HCT116 (cell line): ENCODE data around the gene TGOLN2. TPM values are rescaled to one million over a fixed set of nuclear protein-coding genes. Genes with fewer than 3 reads are reported as not detected.

Experiments used
- ATAC-seq: fragments of 200-7000 bp; cut with Tn5 transposase; 2 replicates; pipeline ENCODE4 v1.9.1; 2020; ENCODE audit warnings: mild to moderate bottlenecking, moderate library complexity
- BruUV-seq: library from RNA; stranded (reverse); fragments of 400-500 nt; replicated peaks from 2 replicates; lab custom pipeline; 2021; lab: Mats Ljungman, UMichigan
- CTCF ChIA-PET: fragments of 300-600 bp; sonication (Branson Sonifier 250); formaldehyde crosslinking; loops from one replicate; lab custom pipeline; 2021; ENCODE audit warnings: antibody characterized with exemption; lab: Charles Lee
- POLR2A ChIA-PET: fragments of 300-600, 350-600 bp; sonication (Branson Sonifier 250); formaldehyde crosslinking; loops from one replicate; lab custom pipeline; 2021; ENCODE audit warnings: antibody characterized with exemption; lab: Charles Lee
- RAD21 ChIA-PET, 2 experiments: fragments of 300-600 bp; sonication (Branson Sonifier 250); formaldehyde crosslinking; loops; one replicate each; lab custom pipeline; 2023; ENCODE audit warnings: low total read pairs in 2 of 2; ENCODE audit not compliant: uncharacterized antibody in 2 of 2, unreplicated experiment in 2 of 2, low non-redundant PET in 1 of 2; lab: Charles Lee
- DNase-seq: peaks from one replicate; pipeline ENCODE4 v3.0.0-alpha.2; 2010; ENCODE audit warnings: low read depth, low spot score
- H2AFZ ChIP-seq: fragments of 200-600 bp; shearing (Covaris generic), sonication (generic); 2 replicates; pipeline ENCODE4 v1.6.1; 2017; ENCODE audit warnings: low read depth, mixed run types, mixed read lengths, antibody characterized with exemption, low read length; ENCODE audit not compliant: poor library complexity, severe bottlenecking
- H3K27ac ChIP-seq: 2 replicates; pipeline ENCODE4 v1.5.1; 2012; ENCODE audit warnings: low read depth, low read length
- H3K27me3 ChIP-seq: fragments of 200-600 bp; sonication (generic); 2 replicates; pipeline ENCODE4 v1.6.1; 2016; ENCODE audit warnings: mixed run types, low read length, mixed read lengths; ENCODE audit not compliant: insufficient read depth
- H3K36me3 ChIP-seq, 2 experiments: fragments of 200-500 bp in 1 of 2; fragments of 200-600 bp in 1 of 2; sonication (Bioruptor generic) in 1 of 2; sonication (generic) in 1 of 2; 2 replicates each; pipeline versions ENCODE4 v1.5.1 to v1.6.1; 2014 to 2016; ENCODE audit warnings: low read length in 2 of 2, inconsistent platforms in 1 of 2, mixed read lengths in 1 of 2, mixed run types in 1 of 2; ENCODE audit not compliant: insufficient read depth in 2 of 2, control insufficient read depth in 1 of 2
- H3K4me1 ChIP-seq, 2 experiments: fragments of 200-600 bp in 1 of 2; sonication (generic) in 1 of 2; 2 replicates each; pipeline versions ENCODE4 v1.5.1 to v1.6.1; 2012 to 2017; ENCODE audit warnings: low read length in 2 of 2, inconsistent platforms in 1 of 2, mild to moderate bottlenecking in 1 of 2, mixed read lengths in 1 of 2, mixed run types in 1 of 2, moderate library complexity in 1 of 2; ENCODE audit not compliant: insufficient read depth in 2 of 2, control insufficient read depth in 1 of 2
- H3K4me2 ChIP-seq: fragments of 200-600 bp; sonication (generic); 2 replicates; pipeline ENCODE4 v1.6.1; 2017; ENCODE audit warnings: mixed run types, low read length, mixed read lengths
- H3K4me3 ChIP-seq, 2 experiments: fragments of 200-600 bp in 1 of 2; sonication (generic) in 1 of 2; replicated peaks in 1 of 2; 2 replicates each; pipeline ENCODE4 v1.5.1; 2011 to 2016; ENCODE audit warnings: low read length in 2 of 2, control low read depth in 1 of 2, low read depth in 1 of 2, mild to moderate bottlenecking in 1 of 2, mixed read lengths in 1 of 2, mixed run types in 1 of 2
- H3K79me2 ChIP-seq: fragments of 200-600 bp; sonication (generic); 2 replicates; pipeline ENCODE4 v1.6.1; 2017; ENCODE audit warnings: mild to moderate bottlenecking, mixed run types, low read length, moderate library complexity, mixed read lengths; ENCODE audit not compliant: insufficient read depth
- H3K9ac ChIP-seq: fragments of 200-600 bp; sonication (generic); 2 replicates; pipeline ENCODE4 v1.6.1; 2016; ENCODE audit warnings: low read length, mixed read lengths
- H3K9me2 ChIP-seq: fragments of 200-600 bp; sonication (generic), shearing (Covaris generic); 2 replicates; pipeline ENCODE4 v1.6.1; 2017; ENCODE audit warnings: mixed run types, mild to moderate bottlenecking, moderate library complexity; ENCODE audit not compliant: insufficient read depth
- H3K9me3 ChIP-seq, 2 experiments: fragments of 200-500 bp in 1 of 2; fragments of 200-600 bp in 1 of 2; sonication (Bioruptor generic) in 1 of 2; sonication (generic) in 1 of 2; 2 replicates each; pipeline ENCODE4 v1.6.1; 2014 to 2017; ENCODE audit warnings: low read length in 2 of 2, mixed read lengths in 2 of 2, inconsistent platforms in 1 of 2, low read depth in 1 of 2, mild to moderate bottlenecking in 1 of 2, mixed run types in 1 of 2, moderate library complexity in 1 of 2; ENCODE audit not compliant: control insufficient read depth in 1 of 2, insufficient read depth in 1 of 2
- H4K20me1 ChIP-seq: fragments of 200-600 bp; sonication (generic), shearing (Covaris generic); 2 replicates; pipeline ENCODE4 v1.6.1; 2017; ENCODE audit warnings: mixed run types, mild to moderate bottlenecking, moderate library complexity; ENCODE audit not compliant: insufficient read depth
- EGR1 ChIP-seq: IDR thresholded peaks from 2 replicates; pipeline ENCODE4 v1.6.1; 2012; ENCODE audit warnings: low read depth
- ELF1 ChIP-seq: IDR thresholded peaks from 2 replicates; pipeline ENCODE4 v1.6.1; 2012; ENCODE audit warnings: low read depth, borderline replicate concordance
- FOSL1 ChIP-seq: IDR thresholded peaks from 2 replicates; pipeline ENCODE4 v1.6.1; 2012; ENCODE audit warnings: low read depth
- JUND ChIP-seq: IDR thresholded peaks from 2 replicates; pipeline ENCODE4 v1.6.1; 2012
- POLR2A ChIP-seq: IDR thresholded peaks from 2 replicates; pipeline ENCODE4 v1.7.0; 2011; ENCODE audit warnings: borderline replicate concordance; ENCODE audit not compliant: insufficient read depth, insufficient read length; ENCODE audit errors: extremely low read depth
- POLR2AphosphoS5 ChIP-seq: IDR thresholded peaks from 2 replicates; pipeline ENCODE4 v1.6.1; 2011; ENCODE audit warnings: mild to moderate bottlenecking, low read depth, low read length, moderate library complexity
- RAD21 ChIP-seq: IDR thresholded peaks from 2 replicates; pipeline ENCODE4 v1.6.1; 2012; ENCODE audit warnings: low read depth, mild to moderate bottlenecking
- REST ChIP-seq: IDR thresholded peaks from 2 replicates; pipeline ENCODE4 v1.6.1; 2012; ENCODE audit warnings: low read depth
- SIN3A ChIP-seq: IDR thresholded peaks from 2 replicates; pipeline ENCODE4 v1.6.1; 2012; ENCODE audit warnings: low read depth
- SRF ChIP-seq: IDR thresholded peaks from 2 replicates; pipeline ENCODE4 v1.6.1; 2012; ENCODE audit warnings: low read depth
- TCF7L2 ChIP-seq: IDR thresholded peaks from 2 replicates; pipeline ENCODE4 v1.7.0; 2011; ENCODE audit warnings: borderline replicate concordance, inconsistent platforms; ENCODE audit not compliant: insufficient read depth, insufficient read length; ENCODE audit errors: extremely low read depth
- YY1 ChIP-seq: IDR thresholded peaks from 2 replicates; pipeline ENCODE4 v1.6.1; 2011; ENCODE audit warnings: low read length, low read depth, moderate library complexity, mild to moderate bottlenecking; ENCODE audit not compliant: insufficient replicate concordance; ENCODE audit errors: extremely low read depth
- ZFX ChIP-seq: fragments of 450-650 bp; IDR thresholded peaks from 2 replicates; pipeline ENCODE4 v1.6.1; 2017
- ZNF274 ChIP-seq: fragments of 200-500 bp; sonication (Bioruptor generic); IDR thresholded peaks from 2 replicates; pipeline ENCODE4 v1.6.1; 2014; ENCODE audit warnings: mild to moderate bottlenecking, low read depth, low read length, inconsistent platforms
- intact Hi-C: fragments of 100-400 bp; cut with micrococcal nuclease; formaldehyde crosslinking; loops from 2 replicates; pipeline ENCODE4 v1.10.0; 2022
- total RNA-seq: library from RNA; stranded (reverse); gene quantifications from one replicate; pipeline ENCODE4 v1.2.1, GENCODE V29; 2021; ENCODE audit not compliant: unreplicated experiment
- TF ChIP-seq, protein P1 (sequence below): IDR thresholded peaks from 2 replicates; pipeline ENCODE4 v1.6.1; 2011; ENCODE audit warnings: mild to moderate bottlenecking, low read length, moderate library complexity; ENCODE audit not compliant: insufficient replicate concordance; ENCODE audit errors: extremely low read depth

Gene TGOLN2
- total RNA-seq, 1 experiment from 2014 or later: 43.2 TPM

GRCh38 chr2:85329181-85329651 is 1.4 kb upstream of the TGOLN2 start:
- Histone ChIP-seq H3K27me3 (no peaks in the 10 kb centered on the region), H3K9ac (no peak overlapping the region), H3K4me3 (peak overlapping the region in 1 of 2 experiments; percentile 89; a peak in 3 of 4 replicates), H4K20me1 (peaks cover 5% of the 10 kb centered on the region; the same call in 1 of the 2 replicates), H3K4me1 (peaks cover 10 to 21% of the 10 kb centered on the region in 2 experiments), H3K79me2 (peaks cover 36% of the 10 kb centered on the region), H3K9me3 (no peaks in the 10 kb centered on the region), H3K9me2 (no peaks in the 10 kb centered on the region), H2AFZ (no peak overlapping the region), H3K4me2 (peak overlapping the region; percentile 90; the same call in 1 of the 2 replicates), H3K36me3 (peaks cover 10 to 18% of the 10 kb centered on the region in 2 experiments; a peak in 2 of 4 replicates), H3K27ac (no peak overlapping the region; the same call in 1 of the 2 replicates)
- ATAC-seq (no peak), DNase-seq (no peak)
- ChIA-PET RAD21 (no interaction called here), CTCF (no interaction called here), POLR2A (interaction anchor here (1.4 kb wide), 1 partner anchor 9 kb away, joined by 3 read pairs; no protein-coding TSS in a partner anchor)
- intact Hi-C loops: loop anchor here (10.0 kb wide), 1 partner anchor 226 kb away; no protein-coding TSS in a partner anchor
- BruUV-seq: no TSS peak
- TF ChIP-seq YY1 (no peak), TCF7L2 (no peak), SRF (no peak), JUND (no peak), ELF1 (no peak), EGR1 (no peak), SIN3A (no peak), POLR2A (no peak), REST (no peak), POLR2AphosphoS5 (no peak), FOSL1 (no peak), ZNF274 (no peak), ZFX (no peak), RAD21 (no peak)
- TF ChIP-seq, protein P1, sequence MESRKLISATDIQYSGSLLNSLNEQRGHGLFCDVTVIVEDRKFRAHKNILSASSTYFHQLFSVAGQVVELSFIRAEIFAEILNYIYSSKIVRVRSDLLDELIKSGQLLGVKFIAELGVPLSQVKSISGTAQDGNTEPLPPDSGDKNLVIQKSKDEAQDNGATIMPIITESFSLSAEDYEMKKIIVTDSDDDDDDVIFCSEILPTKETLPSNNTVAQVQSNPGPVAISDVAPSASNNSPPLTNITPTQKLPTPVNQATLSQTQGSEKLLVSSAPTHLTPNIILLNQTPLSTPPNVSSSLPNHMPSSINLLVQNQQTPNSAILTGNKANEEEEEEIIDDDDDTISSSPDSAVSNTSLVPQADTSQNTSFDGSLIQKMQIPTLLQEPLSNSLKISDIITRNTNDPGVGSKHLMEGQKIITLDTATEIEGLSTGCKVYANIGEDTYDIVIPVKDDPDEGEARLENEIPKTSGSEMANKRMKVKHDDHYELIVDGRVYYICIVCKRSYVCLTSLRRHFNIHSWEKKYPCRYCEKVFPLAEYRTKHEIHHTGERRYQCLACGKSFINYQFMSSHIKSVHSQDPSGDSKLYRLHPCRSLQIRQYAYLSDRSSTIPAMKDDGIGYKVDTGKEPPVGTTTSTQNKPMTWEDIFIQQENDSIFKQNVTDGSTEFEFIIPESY: no peak
